ENCODE data around the gene TRAF7. TPM values are rescaled to one million over a fixed set of nuclear protein-coding genes. Genes with fewer than 3 reads are reported as not detected.

The TRAF7 gene
- total and polyA plus RNA-seq, 9 donors: 13.3 to 68.0 (median 45.5) TPM

DNA sequence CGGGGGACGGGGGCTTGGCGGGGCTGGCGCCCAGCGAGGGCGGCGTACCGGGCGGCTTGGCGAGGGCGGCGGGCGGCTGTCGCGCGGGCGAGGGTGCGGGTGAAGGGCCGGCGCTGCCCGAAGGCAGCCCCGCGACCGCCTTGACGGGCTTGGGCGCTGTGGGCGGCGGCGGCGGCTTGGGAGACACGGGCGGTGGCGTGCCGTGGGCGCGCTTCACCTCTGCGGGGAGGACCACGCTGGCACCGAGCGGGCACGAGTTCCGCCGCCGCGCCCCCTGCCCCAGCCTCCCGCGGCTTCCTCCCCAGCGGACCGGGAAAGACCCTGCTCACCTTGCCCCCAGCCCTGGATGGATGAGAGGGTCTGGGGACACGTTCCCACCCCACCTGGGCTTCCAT is 23.5 kb downstream of the TRAF7 start:
- Histone ChIP-seq H3K27me3 (no peaks in the 10 kb centered on the region), H3K36me3 (no peaks in the 10 kb centered on the region), H3K9me3 (no peaks in the 10 kb centered on the region), H3K27ac (no peak overlapping the region), H3K4me3 (no peak overlapping the region), H3K4me1 (ENCODE audit: insufficient read depth) (no peaks in the 10 kb centered on the region)
- no peak for DNase-seq
- 37 to 49% (median 39%) methylated on average over 20 to 50 of the region's 50 CpGs for WGBS, 3 donors
- intact Hi-C loops (cut with DNase I): no loop called here
- TF ChIP-seq POLR2A (IDR thresholded peaks at IDR 0.05) (no peak), CTCF (IDR thresholded peaks at IDR 0.05) (no peak)

GRCh38 chr16:2179576-2179975 is 24.0 kb downstream of the TRAF7 start:
- H3K27ac ChIP-seq: no peak overlapping the region
- H3K27me3 ChIP-seq: no peaks in the 10 kb centered on the region
- no peak overlapping the region for H3K4me3 ChIP-seq
- intact Hi-C loops (cut with DNase I): no loop called here
- no peaks in the 10 kb centered on the region for H3K9me3 ChIP-seq
- H3K36me3 ChIP-seq: no peaks in the 10 kb centered on the region
- 92 to 94% (median 92%) methylated on average over 20 to 31 of the region's 31 CpGs for WGBS, 3 donors
- TF ChIP-seq CTCF (IDR thresholded peaks at IDR 0.05): no peak
- no peak for TF ChIP-seq EP300 (IDR thresholded peaks at IDR 0.05)
- TF ChIP-seq POLR2A (IDR thresholded peaks at IDR 0.05): no peak
- DNase-seq: no peak
- H3K4me1 ChIP-seq (ENCODE audit: insufficient read depth): no peaks in the 10 kb centered on the region

- TF ChIP-seq EP300 (IDR thresholded peaks at IDR 0.05) (no peak), CTCF (IDR thresholded peaks at IDR 0.05) (no peak), POLR2A (IDR thresholded peaks at IDR 0.05) (no peak)
- WGBS, 3 donors: 94 to 96% (median 96%) methylated on average over 42 to 43 of the region's 43 CpGs
- Histone ChIP-seq H3K27ac (no peak overlapping the region), H3K36me3 (no peaks in the 10 kb centered on the region), H3K4me1 (ENCODE audit: insufficient read depth) (no peaks in the 10 kb centered on the region), H3K27me3 (no peaks in the 10 kb centered on the region), H3K4me3 (no peak overlapping the region), H3K9me3 (no peaks in the 10 kb centered on the region)
- no peak for DNase-seq
- intact Hi-C loops (cut with DNase I): no loop called here
Observed at GRCh38 chr16:2180461-2180860, 24.9 kb downstream of the TRAF7 start.

DNA sequence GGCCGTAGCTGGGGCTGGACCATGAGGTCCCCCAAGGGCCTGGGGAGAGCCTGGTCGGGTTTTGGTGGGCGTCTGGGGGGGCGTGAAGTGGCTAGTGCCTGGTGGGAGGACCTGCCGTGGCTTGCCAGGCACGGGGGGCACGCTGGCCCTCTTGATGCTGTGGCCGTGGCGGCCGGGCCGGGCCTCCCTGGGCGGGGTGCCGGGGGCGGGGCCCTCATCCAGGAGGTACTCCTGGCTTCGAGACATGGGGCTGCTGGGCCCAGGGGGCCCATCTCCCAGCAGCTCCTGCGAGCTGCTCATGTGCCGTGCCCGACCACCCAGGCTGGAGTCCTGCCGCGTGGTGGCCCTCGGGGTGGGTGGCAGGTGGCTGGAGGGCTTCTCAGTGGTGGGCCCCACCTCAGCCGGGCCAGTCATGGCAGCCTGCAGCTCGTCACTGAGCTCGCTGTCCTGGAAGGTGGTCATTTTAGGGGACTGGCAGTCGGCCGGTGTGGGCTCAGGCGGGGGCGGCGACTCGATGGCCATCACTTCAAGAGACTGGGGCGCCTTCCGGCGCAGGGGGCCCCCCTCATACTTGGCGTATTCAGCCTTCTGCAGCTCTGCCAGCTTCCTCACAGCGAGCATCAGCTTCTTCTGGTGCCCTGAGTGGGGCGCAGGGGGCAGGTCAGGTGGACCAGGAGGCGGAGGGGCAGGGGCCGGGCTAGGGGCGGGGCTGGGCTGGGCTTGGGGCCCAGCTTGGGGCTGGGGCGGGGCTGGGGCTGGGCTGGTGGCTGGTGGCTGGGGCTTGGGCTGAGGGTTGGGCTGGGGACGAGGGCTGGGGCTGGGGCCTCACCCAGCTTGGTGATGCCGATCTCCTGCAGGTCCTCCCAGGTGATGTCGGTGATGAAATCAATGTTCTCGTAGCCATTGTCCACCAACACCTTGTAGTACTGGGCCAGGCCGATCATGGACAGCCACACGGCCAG is 25.7 kb downstream of the TRAF7 start:
- WGBS, 3 donors: 86 to 89% (median 88%) methylated on average over 19 to 46 of the region's 46 CpGs
- no peak for DNase-seq
- Histone ChIP-seq H3K27ac (no peak overlapping the region), H3K4me3 (no peak overlapping the region), H3K36me3 (no peaks in the 10 kb centered on the region), H3K27me3 (no peaks in the 10 kb centered on the region), H3K9me3 (no peaks in the 10 kb centered on the region), H3K4me1 (ENCODE audit: insufficient read depth) (no peaks in the 10 kb centered on the region)
- intact Hi-C loops (cut with DNase I): no loop called here
- TF ChIP-seq EP300 (IDR thresholded peaks at IDR 0.05): no peak
- TF ChIP-seq POLR2A (IDR thresholded peaks at IDR 0.05): no peak
- TF ChIP-seq CTCF (IDR thresholded peaks at IDR 0.05): no peak

Data from ovary (tissue), 9 donors.